Stimulated activated CD8-positive, alpha-beta memory T cell treated with anti-CD3 and anti-CD28 coated beads, Interleukin-4, amount 100 ng/mL, for 4 hours (primary cell): ENCODE results near the gene PROK1.
A peak's percentile ranks its signal among the peaks of the same experiment; 100 is the strongest.
"Not testable (repeated sequence)": the region's sequence is repeated elsewhere in the genome, so short reads cannot be mapped to it uniquely, and the experiment has no call there.

Experiments
- DNase-seq, 2 donors: peaks; one replicate each; pipeline ENCODE4 v3.0.0-alpha.2; 2020; ENCODE audit warnings: low read depth in 2 of 2, low spot score in 1 of 2

PROK1 gene

DNA sequence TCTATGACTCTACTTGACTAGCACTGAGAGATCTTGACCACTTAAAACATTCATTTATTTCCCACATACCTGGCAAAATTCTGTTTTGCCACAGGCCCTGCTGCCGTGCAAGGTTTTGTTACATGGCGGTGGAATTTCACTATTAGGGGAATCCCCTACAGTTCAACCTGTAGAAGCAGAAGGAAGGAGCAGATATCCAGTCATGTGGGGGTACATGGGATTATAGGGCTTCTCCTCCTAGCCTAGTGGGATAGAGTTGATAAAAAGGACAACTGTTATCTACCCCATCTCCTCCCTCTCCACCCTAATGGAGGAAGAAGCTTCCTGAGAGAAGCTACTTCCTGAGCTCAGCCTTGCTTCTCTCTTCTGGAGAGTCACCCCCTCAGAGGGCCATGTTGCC lies 17.7 kb upstream of the PROK1 start:
- no peak for DNase-seq

DNA sequence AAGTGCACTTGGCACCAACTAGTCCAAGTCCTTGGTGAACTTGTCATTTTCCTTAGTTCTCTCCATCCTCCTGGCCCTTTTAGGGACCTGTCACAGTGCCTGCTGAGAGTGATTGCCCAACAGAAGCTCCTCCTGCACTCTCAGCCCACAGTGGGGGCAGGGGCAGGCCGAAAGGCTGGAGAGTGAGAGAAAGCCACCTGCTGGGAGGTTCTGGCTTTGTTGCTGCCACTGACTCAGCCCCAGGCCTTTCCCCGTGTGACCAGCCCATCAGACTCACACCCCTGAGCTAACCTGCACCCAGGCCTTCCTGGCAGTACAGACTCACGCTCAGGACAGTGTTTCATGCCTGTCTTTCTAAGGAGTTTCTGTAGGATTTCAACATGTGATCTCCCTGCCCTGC lies 17.1 kb upstream of the PROK1 start:
- DNase-seq = no peak

DNA sequence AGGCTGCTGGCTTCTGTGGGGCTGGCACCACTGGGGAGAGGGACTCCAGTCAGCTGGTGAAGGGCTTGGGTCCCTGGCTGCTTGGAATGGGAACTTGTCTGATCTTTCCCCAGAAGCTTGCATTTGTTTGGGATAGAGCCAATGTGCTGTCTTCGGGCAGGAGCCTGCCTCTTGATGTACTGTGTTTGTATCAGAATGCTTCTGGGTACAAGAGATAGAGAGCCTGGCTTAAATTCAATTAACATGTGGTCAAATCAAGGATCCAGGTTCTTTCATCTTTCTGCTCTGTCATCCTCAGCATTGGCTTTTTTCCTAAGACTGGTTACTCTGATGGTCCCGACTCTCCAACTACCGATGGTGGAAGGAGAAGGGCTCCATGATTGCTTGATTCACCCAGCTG lies 16.0 kb upstream of the PROK1 start:
- no peak for DNase-seq

DNA sequence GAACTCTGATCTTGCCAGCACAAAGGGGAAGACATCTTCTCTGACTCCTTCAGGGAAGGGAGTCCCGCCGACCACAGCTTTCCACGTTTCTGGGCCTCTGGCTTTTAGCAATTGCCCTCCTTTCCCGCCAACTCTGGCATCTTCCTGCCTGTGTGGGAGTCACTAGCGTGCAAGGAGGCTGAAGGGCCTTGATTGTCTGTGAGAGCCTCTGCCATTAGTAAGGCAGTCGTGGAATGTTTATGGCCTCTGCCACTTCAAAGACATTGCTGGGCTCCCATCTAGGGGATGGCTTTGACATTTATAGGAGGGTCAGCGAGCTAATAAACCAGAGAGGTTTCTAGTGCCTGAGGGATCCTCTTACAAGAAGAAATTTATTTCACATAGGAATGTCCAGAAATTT lies 14.3 kb upstream of the PROK1 start:
- no peak for DNase-seq

DNA sequence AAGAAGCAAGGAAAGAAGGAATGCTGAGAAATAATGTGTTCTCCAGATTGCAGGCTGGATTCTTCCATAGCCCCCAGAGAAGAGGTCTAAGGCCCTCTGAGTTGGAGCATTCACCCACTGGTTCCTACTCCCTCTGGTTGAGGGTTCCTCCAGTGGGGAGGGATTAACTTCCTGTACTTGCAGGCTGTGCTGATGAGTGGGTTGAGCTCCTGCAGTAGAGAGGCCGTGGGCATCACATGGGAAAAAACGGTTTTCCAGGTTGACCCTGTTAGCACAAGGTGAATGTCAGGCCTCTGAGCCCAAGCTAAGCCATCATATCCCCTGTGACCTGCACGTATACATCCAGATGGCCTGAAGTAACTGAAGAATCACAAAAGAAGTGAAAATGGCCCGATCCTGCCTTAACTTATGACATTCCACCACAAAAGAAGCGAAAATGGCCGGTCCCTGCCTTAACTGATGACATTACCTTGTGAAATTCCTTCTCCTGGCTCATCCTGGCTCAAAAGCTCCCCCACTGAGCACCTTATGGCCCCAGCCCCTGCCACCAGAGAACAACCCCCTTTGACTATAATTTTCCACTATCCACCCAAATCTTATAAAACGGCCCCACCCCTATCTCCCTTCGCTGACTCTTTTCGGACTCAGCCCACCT lies 13.2 kb upstream of the PROK1 start:
- DNase-seq = not testable (repeated sequence)

DNA sequence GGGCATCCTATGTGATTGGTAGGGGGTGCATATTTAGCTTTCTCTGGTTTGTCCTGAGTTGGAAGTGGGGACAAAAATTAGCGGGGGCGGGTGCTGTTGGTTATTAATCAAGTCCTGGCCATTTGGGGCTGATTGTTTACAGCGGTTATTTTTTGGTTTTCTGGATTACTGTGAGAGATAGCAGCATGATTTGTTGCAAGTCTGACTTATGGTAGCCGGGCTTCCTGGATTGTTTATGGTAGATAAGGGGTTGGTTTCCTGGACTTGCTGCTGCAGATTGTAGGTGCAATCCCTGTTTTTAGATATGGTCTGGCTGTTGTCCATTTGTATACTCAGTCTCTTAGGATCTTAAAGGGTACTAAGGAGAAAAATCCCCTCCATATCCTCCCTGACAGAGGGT lies 12.1 kb upstream of the PROK1 start:
- DNase-seq = no peak

DNA sequence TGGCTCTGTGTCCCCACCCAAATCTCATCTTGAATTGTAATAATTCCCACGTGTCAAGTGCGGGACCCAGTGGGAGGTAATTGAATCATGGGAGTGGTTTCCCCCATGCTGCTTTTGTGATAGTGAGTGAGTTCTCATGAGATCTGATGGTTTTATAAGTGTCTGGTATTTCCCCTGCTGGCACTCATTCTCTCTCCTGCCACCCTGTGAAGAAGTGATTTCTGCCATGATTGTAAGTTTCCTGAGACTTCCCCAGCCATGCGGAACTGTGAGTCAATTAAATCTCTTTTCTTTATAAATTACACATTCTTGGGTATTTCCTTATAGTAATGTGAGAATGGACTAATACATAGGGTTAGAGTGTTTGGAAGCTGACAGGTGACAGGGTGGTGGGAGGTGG lies 11.1 kb upstream of the PROK1 start:
- not testable (repeated sequence) for DNase-seq

DNA sequence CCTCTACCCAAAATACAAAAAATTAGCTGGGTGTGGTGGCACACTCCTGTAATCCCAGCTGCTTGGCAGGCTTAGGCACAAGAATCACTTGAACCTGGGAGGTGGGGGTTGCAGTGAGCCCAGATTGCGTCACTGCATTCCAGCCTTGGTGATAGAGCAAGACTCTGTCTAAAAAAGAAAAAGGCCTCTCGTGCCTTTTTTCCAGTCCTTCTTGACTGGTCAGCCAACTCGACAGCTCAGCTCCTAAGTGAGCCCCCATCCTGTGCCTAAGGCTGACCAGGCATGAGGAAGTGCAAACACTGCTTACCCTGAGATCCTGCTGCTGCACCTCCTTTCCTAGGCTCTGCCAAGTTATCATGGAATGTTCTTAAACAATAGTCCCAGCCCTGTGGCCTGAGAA lies 10.1 kb upstream of the PROK1 start:
- DNase-seq = no peak

DNA sequence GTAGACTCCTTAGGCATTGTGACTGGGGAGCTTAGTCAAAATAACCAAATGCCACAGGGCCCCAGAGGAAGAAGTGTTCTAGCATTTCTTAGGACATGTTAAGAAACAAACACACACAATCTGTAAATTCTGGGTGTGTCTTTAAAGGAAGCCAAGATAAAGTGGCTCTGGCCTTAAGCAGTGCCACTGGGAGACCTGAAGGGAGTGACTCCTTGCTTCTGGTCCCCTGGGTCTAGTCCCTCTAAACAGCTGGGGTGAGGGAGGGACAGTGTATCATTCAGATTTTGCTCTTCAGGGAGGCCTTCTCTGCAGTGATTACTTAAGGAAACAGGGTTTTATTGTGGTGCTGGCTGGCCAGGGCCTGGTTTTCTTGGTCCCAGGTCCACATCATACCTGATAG lies 9.1 kb upstream of the PROK1 start:
- no peak for DNase-seq

DNA sequence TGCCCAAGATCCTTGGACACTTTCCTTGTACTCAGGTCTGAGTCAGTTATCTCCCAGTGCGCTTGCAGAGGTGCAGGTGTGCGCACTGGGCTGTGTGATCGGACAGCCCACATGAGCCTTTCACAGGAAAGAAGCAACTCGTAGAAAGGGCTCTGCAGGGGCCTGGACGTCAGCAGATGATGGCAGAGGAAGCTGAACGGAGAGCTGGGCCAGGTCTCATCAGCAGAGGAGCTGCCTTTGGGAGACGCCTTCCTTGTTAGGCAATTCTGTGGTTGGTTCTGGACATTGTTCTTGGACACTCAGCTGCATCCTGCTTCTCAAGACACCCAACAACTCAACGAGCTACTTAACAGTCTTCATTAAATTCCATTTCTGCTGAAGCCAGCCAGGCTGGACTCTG lies 7.5 kb upstream of the PROK1 start:
- DNase-seq = no peak

DNA sequence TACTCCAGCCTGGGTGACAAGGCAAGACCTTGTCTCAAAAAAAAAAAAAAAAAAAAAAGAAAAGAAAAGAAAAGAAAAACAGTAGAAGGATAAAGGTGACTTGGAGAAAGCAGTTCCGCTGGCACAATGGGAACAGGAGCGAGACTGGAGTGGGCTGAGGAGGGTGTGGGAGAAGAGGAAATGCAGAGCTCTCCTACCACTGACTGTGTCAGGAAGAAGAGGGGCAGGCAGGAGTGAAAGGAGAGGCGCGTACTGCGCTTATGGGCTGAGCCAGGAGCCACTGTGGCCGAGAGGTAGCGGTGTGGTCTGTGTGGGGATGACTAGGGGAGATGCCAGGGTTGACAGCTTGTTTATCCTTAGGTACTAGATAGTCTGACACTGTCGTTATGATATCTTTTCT lies 6.4 kb upstream of the PROK1 start:
- no peak for DNase-seq

DNA sequence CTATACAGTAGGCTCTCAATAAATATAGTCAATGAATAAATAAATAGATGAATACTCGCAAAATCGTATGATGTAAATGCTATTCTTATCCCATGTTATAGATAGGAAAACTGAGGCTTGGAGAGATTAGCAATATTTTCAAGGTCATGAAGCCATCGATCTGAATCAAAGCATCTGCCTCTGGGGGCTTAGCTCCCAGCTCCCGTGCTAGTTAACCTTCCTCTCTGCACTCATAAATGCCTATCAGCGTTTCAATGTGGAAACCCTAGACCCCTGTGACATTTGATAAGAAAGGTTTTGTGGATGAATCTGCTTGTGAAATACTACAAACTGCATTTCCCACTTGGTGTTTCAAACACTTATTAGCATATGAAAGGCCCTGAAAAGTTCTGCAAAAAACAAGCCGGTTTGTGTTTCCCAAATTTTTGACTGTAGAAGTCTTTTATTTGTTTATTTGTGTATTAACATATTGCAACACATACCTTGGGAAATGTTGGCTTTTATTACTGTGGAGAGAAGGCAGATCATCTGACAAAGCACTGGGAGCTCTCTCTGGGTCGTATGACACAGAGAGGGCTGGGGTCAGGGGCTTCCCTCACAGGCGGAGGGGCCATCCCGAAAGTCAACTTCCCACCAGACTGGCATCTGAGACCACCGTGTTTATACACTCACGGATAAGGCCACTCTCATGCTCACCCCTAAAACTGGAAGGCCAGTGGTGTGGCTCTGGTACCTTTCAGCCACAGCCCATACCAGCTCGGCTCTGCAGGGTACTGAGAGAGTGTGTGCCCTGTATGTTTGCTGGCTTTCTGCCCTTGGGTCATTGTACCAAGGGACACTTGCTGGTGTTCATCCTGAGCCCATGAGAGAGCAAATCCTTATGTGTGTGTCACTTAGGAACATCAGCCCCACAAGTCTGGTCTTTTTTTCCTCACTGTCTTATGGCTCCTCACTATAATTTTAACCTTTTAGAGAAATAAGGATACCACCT lies 993 bp upstream of the PROK1 start:
- DNase-seq = no peak

DNA sequence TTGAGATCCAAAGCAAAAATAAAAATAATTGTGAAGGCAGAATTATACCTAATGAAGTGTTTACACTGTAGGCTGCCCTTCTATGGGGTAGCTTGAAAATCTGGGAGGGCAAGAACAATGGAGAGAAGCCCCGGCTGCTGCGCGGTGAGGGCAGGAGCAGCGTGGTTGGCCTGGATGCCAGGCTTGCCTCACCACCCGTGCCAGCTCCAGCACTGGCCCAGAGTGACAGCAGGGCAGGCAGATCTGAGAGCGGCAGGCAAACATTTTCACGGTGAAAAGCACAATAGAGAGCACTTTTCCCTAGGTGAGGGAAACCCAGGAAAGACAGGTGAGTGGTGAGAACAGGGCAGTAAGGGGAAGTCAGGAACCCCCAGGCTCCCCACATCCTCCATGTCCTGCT lies 1.4 kb downstream of the PROK1 start:
- no peak for DNase-seq

DNA sequence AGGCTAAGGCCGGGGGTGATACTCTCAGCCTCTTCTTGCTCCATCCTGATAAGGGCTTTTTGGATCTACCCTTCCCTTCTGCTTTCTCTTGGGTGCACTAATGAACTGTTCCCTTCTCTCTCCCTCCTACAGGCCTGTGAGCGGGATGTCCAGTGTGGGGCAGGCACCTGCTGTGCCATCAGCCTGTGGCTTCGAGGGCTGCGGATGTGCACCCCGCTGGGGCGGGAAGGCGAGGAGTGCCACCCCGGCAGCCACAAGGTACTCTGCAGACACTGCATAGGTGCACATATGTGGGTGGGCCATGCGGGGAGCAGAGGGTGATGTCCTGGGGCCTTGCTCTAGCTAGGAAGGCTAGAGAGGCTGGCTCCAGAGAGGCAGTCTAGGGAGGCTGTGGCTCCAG lies 2.9 kb downstream of the PROK1 start:
- no peak for DNase-seq

DNA sequence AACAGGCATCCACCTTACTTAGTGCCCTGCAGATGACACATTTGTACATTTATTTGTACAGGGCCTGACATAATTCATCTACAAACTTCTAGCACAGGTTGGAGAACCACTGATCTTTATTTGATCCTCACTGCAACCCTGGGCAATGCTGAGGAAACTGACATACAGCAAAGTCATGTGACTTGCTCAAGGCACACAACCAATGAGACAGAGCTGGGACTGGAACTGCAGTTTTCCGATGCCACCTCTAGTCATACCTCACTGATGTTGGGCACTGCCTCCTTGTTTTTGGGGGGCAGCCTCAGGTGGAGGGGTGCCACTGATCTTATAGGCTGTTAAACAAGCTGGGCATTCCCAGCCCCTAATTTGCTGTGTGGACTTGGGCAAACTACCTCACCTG lies 3.4 kb downstream of the PROK1 start:
- DNase-seq = no peak

DNA sequence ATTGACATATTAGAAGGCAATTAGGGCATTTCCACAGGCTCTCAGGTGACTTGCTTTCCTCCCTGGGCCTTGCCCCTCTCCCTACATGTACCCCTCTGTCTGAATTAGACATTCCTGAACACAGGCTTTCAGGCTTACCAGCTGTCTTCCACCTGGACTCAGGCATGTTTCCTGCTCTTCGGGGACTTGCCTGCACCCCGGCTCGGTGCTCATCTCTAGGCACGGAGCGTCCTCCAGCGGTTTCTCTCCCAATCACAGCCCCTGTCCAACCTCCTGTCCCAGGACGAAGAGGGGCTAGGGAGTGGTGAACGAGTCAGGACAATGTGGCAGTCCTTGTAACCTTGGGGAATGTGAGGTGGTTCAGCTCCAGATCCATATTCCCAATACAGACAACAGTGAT lies 4.2 kb downstream of the PROK1 start:
- DNase-seq = no peak

DNA sequence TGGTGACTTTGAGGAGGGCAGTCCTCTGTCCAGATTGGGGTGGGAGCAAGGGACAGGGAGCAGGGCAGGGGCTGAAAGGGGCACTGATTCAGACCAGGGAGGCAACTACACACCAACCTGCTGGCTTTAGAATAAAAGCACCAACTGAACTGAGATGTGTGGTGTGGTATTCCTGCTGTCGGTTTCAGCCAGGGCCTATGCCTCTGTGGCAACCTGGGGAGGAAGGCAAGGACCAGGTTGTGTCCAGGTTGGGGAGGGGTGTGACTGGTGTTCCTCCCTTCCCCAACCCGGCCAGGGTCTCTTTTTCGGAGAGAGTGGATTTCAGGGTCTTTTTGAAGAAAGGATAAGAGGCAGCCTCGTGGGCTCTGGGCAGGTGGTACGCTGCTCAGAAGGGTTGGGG lies 6.3 kb downstream of the PROK1 start:
- no peak for DNase-seq

DNA sequence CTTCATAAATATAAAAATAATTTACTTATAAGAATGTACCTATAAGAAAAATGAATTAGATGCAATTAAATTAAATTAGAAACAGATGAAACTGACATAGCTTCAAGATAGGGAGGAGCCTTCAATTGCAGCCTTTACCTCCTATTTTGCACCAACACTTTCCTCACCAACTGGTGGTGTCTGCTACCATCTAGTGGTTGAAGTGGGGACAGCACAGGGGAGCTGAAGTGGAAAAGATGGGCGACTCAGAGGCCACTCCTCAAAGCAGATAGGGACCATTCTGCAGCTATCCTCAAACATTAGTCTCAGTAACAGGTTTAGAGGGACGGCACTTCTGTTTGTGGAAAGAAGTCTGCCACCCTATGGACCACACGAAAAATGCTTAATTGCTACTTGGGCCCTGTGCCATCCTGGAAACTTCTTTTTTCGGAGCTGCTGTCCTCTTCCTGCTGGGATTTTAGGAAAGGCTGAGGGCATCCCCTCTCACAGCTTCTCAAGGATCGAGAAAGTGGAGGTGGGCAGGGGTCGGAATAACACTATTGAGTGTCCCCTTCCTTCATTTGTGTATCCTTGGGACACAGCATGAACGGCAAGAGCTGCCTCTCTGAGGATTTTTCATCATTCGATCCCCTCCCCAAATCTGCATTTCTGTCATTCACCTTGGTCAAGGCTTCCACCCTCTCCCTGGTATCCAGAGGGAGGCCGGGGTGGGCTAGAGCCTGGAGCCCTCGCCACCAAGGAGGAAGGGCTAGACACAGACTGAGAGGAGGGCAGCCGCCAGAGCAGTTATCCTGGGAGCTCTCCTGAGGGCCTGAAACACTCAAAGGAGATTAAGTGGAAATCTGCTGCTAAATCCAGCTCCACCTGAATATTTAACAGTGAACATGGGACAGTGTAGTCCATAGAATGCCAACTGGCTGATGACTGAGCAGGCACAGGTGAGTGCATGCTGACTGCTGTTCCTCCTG lies 9.6 kb downstream of the PROK1 start:
- peak; percentile 58 to 88 for DNase-seq

DNA sequence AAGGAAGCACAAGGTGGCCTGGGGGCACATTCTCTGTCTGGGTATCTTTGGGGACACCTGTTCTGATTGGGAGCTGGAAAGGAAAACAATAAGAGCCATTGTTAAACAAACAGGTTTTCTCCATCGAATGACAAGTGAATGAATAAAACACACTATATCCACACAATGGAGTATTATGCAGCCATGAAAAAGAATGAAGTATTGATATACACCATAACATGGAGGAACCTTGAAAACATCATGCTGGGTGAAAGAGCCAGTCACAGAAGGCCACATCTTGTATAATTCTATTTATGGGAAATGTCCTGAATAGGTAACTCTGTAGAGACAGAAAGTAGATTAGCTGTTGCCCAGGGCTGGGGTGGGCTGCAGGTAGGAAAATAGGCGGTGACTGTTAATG lies 11.1 kb downstream of the PROK1 start:
- no peak for DNase-seq

DNA sequence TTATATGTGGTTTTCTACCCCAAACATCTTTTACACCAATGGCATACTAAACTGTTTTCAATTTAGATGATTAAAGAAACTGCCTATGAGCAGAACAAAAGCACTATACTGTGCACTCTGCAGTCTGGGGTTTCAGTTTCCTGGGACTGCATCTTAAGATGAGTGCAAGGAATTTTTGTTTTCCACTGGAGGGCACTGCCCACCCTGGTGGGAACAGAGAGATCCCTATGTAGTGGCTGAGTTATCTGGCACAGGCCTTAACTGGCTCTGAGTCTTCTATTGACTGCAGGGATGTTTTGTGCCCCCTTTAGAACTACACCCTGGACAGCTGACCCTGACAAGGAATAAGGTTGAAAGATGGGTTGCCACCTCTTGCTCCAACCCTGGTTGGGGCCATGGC lies 12.0 kb downstream of the PROK1 start:
- no peak for DNase-seq

DNA sequence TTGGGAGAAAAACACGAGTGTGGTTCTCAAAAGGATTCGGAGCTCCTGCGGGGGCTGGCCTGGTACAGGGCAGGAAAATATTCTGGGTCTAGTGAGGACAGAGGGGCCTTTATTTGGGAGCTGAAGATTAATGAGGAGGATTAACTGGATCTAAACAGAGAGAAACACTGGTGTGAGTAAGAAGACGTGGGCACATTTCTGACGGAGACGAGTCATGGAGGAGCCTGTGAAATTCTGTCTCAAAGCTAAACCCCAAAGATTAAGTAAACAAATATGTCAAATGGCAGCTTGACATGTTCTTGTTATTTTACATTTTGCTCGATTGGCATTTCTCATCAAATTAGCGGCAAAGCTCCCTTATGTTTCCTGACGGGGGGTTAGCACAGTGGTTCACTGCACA lies 12.8 kb downstream of the PROK1 start:
- no peak for DNase-seq

DNA sequence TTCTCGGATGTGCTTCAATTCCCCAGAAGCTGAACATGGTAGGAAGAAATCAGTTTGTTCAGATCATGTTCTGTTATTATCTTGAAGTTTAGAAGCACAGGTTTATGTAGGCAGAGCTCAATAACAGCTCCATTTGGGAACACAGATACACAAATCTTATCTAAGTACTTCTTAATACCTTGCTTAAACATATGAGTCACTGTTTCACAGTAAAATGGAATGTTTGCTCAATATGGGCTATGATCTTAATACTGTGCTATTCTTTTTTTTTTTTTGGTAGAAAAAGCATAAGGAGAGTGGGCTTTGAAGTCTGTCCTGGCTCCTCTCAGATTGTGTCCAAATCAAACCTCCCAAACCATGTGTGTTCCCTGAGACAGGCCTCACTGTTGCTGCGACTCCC lies 13.4 kb downstream of the PROK1 start:
- DNase-seq = no peak
